Adipose tissue (tissue), 3 donors: ENCODE results near the gene METTL22. TPM values are rescaled to one million over a fixed set of nuclear protein-coding genes. Genes with fewer than 3 reads are reported as not detected.

Experiments
- H3K27ac ChIP-seq: one replicate; pipeline ENCODE4 v1.5.1; 2013; ENCODE audit warnings: low read depth, low read length
- WGBS, 3 donors: extraction: QIAGEN DNeasy Blood & Tissue Kit; methylation state at CpG; one replicate each; pipeline ENCODE4 v1.1.7; 2013; 5-methylcytosine and 5-hydroxymethylcytosine counted together
- polyA plus RNA-seq, 3 donors: library from polyadenylated mRNA; stranded (reverse); fragments of 200-250 nt; gene quantifications; one replicate each; pipeline ENCODE4 v1.2.3, GENCODE V29; 2013
- donor health status: healthy with polysubstance abuse.
- donor health status: Bipolar disorder and iron deficiency.
- donor health status: healthy.

Gene METTL22
- polyA plus RNA-seq, 3 donors, result 12.6 to 21.9 (median 21.6) TPM

DNA sequence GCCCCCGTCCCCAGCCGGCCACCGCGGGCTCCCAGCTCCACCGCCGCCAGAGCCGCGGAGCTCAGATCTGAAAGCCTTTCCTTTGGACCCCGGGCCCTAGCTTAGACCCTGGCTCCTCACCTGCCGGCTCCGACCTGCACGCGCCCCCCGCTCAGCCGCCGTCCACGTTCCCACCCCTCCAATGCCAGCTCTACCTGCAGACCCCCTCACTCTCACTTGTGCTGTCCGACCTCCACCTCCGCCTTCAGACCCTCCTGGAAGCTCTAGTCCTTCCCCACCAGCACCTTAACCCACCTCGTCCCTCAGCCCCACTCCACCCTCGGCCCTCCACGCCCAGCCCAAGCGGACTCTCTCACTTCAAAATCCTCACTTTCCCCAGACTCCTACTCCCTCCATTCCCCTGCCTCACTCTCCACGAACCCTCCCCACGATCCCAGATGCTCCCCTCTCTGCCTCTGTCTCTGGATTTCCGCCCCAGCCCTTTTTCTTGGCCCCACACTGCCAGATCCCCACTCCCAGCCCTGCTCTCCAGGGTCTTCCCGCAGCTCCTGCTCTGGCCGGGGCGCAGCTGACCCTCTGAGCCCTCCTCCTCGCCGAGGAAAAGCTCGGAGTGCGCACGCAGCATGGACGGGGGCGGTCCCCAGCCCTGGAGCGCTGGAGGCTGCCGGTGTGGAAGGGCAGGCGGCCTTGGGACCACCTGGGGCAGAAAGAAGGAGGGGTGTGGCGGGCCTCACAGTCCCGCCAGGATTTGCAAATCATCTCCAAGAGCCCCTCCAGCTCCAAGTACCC, 31.4 kb upstream of the METTL22 start, which contains the start of gene TMEM114:
TSS of gene TMEM114 (minus strand) at position 612 of the 789 bp plus-strand sequence. CDS start 673 bp downstream, outside the sequence.
- H3K27ac ChIP-seq, result no peak within 1 kb of the TSS
- WGBS, 3 donors, result 2 to 5% (median 4%) methylated on average over 40 to 41 of the region's 41 CpGs

GRCh38 chr16:8590811-8591210, 30.7 kb upstream of the METTL22 start:
- WGBS, 3 donors, result 94 to 98% (median 97%) methylated on average over 3 of the region's 3 CpGs
- H3K27ac ChIP-seq, result no peak overlapping the region

DNA sequence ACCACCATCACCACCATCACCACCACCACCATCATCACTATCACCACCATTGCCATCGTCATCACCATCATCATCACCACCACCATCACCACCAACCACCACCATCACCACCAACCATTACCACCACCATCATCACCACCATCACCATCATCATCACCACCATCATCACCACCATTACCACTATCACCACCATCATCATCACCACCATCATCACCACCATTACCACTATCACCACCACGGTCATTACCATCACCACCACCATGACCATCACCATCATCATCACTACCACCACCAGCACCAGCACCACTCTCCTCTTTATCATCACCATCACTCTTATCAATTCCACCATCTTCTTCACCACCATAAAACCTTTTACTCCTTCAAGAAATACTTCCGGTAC, 30.0 kb upstream of the METTL22 start:
- 97 to 99% (median 98%) methylated on average over 3 of the region's 3 CpGs for WGBS, 3 donors
- H3K27ac ChIP-seq, result no peak overlapping the region

GRCh38 chr16:8594149-8594666, 27.3 kb upstream of the METTL22 start:
- no peak overlapping the region for H3K27ac ChIP-seq
- WGBS, 3 donors, result 57 to 72% (median 61%) methylated on average over 9 of the region's 9 CpGs

DNA sequence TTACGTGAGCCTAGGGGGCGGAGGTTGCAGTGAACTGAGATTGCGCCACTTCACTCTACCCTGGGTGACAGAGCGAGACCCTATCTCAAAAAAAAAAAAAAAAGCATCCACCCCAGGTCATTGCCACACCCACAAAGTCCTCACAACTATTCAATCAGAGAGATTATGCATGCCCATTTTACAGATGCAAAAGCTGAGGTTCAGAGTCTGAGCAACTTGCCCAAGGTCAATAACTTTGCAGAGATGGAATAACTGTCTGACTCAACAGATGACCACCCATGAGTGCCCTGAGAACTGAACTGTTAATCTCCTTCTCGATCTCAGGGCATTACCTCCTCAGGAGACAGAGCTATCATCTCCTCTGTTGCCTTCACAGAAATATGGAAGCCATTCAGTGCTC, 25.7 kb upstream of the METTL22 start:
- WGBS, 3 donors, result 88 to 94% (median 94%) methylated on average over 5 of the region's 5 CpGs
- no peak overlapping the region for H3K27ac ChIP-seq

DNA sequence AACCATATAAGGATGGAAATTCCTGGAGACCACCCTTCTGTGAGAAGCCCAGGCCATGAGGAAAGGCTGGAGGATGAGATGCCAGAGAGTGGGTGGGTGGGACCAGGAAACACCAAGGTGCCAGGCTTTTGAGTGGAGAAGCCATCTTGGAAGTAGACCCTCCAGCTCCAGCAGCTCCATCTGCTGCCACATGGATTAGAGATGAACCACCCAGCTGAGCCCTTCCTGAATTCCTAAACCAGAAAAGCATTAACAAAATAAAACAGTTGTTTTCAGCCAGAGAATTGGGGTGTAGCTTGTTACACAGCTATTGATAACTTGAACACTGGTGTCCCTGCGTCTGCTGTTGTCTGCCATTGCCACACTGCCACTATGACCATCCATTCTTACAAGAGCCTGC, 24.9 kb upstream of the METTL22 start:
- H3K27ac ChIP-seq, result no peak overlapping the region
- 82 to 97% (median 91%) methylated on average over 1 of the region's 1 CpG for WGBS, 3 donors

GRCh38 chr16:8600144-8600775, 21.2 kb upstream of the METTL22 start:
- WGBS, 3 donors, result 60 to 69% (median 66%) methylated on average over 11 of the region's 11 CpGs
- H3K27ac ChIP-seq, result no peak overlapping the region

DNA sequence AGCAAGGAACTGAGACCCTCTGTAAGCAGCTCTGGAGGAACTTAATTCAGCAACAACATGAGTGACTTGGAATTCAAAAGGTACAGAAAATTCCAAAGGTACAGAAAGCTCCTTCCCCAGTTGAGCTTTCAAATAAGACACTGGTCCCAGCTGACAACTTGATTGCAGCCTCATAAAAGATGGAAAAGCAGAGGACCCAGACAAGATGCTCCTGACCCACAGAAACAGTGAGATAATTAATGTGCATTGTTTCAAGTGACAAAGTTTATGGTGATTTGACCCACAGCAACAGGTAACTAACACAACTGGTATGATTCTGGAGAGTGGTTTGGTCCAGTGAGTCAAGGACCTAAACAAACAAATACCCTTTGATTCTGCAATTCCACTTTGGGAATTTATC, 15.9 kb upstream of the METTL22 start:
- no peak overlapping the region for H3K27ac ChIP-seq

GRCh38 chr16:8607214-8607613, 14.3 kb upstream of the METTL22 start:
- WGBS, 3 donors, result 63 to 79% (median 71%) methylated on average over 9 of the region's 9 CpGs
- H3K27ac ChIP-seq, result no peak overlapping the region

GRCh38 chr16:8611122-8611521, 10.4 kb upstream of the METTL22 start:
- no peak overlapping the region for H3K27ac ChIP-seq
- WGBS, 3 donors, result 71 to 80% (median 77%) methylated on average over 4 of the region's 4 CpGs

DNA sequence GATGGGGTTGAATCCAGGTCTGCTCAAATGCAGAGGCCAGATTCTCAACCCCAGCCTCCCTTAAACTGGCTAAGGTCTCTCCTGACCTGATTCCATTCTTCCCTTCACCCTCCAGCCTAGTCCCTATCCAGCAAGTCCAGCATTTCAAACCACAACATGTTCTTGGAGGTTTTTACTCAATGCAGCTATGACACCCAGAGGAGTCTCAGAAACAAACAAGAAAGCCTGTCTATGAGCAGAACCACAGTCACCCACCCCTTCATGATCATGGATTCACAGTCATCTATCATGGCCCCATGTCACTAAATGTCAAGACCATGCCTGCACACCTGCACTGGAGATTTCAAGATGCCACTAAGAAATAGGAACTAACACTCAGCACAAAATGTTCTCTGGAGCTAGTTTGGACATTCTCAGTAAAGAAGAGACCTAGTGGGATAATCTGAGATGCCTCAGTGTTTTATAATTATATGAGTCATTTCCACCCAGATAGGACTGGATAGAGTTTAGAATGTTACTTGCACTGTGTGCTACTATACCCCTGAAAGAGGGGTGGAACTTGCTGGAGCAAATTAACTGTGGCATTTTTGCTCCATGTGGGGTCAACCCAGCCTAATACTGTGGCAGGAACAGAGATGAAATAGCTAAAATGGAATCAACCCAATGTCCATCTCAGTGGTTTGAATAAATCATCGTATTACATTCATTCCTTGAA, 9.5 kb upstream of the METTL22 start:
- 90 to 93% (median 93%) methylated on average over 1 of the region's 1 CpG for WGBS, 3 donors
- H3K27ac ChIP-seq, result no peak overlapping the region

DNA sequence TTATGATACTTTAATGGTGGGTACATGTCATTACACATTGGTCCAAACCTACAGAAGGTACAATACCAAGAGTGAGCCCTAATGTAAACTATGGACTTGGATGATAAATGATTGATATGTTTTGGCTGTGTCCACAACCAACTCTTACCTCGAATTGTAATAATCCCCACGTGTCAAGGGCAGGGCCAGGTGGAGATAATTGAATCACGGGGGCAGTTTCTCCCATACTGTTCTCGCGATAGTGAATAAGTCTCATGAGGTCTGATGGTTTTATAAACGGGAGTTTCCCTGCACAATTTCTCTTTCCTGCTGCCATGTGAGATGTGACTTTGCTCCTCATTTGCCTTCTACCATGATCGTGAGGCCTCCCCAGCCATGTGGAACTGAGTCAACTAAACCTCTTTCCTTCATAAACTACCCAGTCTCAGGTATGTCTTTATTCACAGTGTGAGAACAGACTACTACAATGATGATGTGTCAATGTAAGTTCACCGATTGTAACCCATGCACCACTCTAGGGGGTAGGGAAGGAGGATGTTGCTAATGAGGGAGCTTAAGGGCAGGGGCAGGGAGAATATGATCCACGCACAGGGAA, 7.0 kb upstream of the METTL22 start:
- 47 to 65% (median 62%) methylated on average over 9 of the region's 9 CpGs for WGBS, 3 donors
- no peak overlapping the region for H3K27ac ChIP-seq

DNA sequence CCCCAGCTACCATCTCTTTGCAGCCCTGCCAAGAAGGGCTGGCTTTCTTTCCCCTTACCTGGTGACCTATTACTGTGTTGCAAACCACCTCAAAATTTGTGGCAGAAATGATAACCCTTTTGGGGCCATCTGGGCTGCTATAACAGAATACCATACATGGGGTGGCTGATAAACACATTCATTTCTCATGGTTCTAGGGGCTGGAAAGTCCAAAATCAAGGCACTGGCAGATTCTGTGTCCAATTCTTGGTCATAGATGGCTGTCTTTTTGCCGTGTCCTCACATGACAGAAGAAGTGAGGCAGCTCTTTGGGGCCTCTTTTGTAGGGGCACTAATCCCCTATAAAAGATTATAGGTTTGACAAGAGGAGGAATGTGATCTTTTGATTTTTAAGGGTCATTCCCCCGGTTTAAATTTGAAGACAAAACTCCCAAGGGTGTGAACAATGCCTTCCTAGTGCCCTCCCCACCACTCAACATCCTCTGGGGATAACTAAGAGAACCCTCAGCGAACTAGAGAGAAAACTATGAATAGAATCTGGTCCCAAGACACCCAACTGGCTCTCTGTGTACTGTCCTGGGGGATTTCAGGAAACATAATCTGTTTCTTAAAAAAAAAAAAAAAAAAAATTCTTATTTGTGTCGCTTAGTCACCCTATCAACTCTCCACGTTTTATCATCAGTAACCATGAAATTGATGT, 1.7 kb upstream of the METTL22 start:
- H3K27ac ChIP-seq, result no peak overlapping the region
- 68 to 77% (median 69%) methylated on average over 5 of the region's 5 CpGs for WGBS, 3 donors

DNA sequence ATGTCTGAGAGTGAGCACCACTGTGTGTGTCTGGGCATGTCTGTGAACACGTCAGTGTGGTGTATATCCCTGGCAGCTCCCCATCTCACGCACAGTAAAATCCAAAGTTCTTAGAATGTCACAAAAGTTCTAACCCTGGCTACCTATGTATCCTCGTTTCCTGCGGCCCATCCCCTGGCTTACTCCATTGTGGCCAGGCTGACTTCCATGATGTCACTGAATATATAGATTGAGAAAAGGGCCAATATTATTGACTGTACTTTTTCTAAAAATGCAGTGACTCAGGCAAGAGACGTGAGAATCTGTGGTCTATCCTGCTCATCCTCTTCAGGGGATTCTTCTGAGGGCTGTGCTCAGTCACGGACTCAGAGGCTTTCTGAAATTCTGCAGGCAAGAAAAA, 963 bp upstream of the METTL22 start:
- 71 to 74% (median 74%) methylated on average over 6 of the region's 6 CpGs for WGBS, 3 donors
- H3K27ac ChIP-seq, result no peak overlapping the region

GRCh38 chr16:8621222-8621571, 301 bp upstream of the METTL22 start:
- H3K27ac ChIP-seq, result no peak overlapping the region
- WGBS, 3 donors, result 17 to 20% (median 19%) methylated on average over 12 of the region's 12 CpGs

GRCh38 chr16:8622315-8622656, 788 bp downstream of the METTL22 start:
- no peak overlapping the region for H3K27ac ChIP-seq

GRCh38 chr16:8623634-8624033, 2.1 kb downstream of the METTL22 start:
- no peak overlapping the region for H3K27ac ChIP-seq

More at GRCh38 chr16:8622315-8622656, 788 bp downstream of the METTL22 start:
- WGBS, 3 donors, result 4 to 9% (median 8%) methylated on average over 4 of the region's 4 CpGs

DNA sequence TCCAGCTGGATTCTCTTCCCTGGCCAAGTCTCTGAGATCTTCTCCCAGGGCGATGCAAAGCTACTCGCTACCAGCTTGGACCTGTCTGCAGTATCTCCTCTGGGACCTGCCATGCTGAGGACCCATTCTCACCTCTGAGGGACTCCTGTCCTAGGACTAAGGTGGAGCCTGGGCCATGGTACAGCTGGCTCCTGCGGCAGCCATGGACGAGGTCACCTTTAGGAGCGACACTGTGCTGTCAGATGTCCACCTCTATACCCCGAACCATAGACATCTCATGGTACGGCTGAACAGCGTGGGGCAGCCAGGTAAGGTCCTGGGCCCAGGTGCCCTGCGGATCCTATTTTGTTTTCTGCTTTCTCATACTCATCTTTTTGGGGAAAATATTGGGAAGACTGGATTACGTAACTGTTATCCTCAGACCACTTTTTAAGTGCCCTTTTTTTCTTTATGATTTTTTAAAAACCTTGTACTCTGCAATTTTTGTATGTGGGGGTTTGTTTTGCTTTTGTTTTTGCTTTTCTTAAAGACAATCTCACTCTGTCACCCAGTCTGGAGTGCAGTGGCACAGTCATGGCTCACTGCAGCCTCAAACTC, 4.1 kb downstream of the METTL22 start:
- 93 to 95% (median 94%) methylated on average over 10 of the region's 10 CpGs for WGBS, 3 donors
- H3K27ac ChIP-seq, result no peak overlapping the region
